GM12892 (cell line): ENCODE data around the gene ZNF792.

Experiments used
- POLR2A ChIP-seq: IDR thresholded peaks from 2 replicates; pipeline ENCODE4 v1.6.1; 2011; ENCODE audit warnings: low read depth, low read length, control low read depth
- POLR2AphosphoS5 ChIP-seq: IDR thresholded peaks from 2 replicates; pipeline ENCODE4 v1.6.1; 2011; ENCODE audit warnings: low read depth, low read length, control low read depth

DNA sequence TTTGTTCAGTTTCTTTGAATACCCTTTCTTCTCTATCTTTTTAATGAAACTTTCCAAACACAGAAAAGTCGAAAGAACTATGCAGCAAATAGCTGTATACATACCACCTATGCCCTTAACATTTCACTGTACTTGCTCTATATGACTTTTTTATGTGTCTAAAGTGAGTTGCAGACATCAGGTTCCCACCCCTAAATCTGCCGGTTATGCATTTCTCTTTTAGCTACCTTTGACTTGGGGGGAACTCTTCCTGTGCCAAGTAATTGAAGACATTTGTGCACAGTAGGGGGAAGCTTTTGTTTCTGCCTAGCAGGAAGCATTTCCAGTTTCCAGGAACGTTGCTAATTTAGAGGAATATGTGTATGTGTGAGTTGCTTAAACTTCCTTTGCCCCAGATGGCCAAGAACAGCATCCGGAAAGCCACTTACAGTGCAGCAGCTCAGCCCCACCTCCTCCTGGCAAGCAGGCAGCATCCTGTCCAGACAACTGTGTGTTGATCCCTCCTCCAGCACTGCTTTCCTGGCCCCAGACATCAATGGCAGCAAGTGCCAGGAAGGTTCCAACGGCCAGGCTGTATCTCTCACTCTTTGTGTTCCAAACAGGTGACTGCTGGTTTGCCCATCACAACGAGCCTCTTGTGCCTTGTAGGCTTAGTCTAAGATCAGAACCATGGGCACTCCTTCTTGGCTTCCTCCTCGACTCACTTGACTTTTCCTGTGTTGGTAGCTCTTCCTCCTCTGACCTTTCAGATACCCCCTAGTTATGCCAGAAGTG is 21.4 kb upstream of the ZNF792 start:
- TF ChIP-seq POLR2A = no peak
- no peak for TF ChIP-seq POLR2AphosphoS5
